ENCODE results near the gene TUBB4B.

The TUBB4B gene

DNA sequence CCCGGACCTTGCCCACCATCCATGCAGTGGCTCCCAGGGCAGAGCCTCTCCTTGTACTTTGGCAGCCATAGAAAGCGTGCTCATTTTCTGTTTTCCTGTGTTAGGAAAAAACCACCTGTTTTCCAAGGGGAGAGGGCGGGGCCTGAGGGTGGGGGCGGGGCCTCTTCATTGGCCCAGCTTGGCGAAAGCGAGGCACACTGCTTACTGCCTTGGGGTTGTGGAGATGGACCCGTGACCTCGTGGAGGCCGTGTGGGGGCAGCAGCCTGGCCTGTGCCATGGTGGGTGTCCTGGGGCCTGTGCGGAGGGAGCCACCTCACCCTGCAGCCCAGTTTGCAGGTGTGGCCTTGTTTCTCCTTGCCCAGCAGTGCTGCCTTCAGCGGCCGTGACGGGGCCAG lies 32.0 kb downstream of the TUBB4B start:
- DNase-seq, result no peak

GRCh38 chr9:137273611-137274320 lies 32.7 kb downstream of the TUBB4B start:
- DNase-seq, result no peak

DNA sequence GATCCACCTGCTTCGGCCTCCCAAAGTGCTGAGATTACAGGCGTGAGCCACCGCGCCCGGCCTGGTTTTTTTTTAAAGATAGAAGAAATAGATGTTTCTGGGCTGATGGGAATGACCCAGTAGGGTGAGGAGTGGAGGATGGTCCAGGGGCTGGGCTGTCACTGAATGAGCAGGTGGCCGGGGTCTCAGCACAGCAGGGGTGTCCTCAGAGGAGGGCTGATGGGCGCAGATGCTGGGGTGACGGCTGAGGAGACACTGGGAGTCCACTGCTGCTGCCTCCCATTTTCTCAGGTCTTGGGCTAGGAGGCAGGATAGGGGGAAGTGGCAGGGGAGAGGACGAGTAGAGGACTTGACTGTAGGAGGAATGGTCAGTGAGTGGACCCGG lies 34.1 kb downstream of the TUBB4B start:
- no peak for DNase-seq

DNA sequence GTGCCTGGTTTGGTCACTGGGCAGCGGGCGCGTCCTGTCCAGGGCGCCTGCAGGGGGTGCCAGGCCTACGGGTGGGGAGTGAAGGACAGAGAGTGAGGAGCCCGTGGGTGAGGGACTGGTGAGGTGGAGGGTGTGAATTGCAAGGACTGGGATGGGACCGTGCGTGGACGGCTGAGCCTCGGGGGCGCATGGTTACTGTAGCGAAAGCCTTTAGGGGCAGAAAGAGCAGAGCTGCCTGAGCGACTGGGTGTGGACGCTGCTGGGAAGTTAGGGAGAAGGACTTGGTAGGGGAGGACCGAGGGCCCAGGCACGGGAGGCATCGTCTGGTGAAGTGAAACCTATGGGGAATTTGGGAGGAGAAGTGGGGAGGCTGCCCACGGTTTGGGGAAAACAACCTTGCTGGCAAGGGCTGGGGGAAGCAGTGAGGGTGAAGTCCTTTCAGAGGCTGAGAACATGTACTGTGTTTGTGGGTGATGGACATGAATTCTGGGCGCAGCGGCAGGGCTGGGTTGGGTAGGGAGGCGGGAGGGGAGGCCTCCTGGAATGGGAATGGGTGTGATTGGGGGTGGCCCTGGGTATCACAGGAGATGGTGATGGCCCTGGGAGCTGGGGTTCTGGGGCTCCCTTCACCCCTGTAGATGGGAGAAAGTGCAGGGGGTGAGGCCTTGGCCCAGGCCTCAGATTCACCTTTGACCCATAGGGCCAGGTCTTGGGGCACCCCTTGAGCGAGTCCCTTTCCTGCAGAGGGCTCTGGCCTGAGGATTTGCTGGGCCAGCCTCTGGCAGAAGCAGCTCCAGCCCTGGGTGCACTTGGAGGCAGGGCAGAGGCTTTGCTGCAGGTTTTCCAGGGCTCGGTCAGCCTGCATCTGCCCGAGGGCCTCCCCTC lies 34.7 kb downstream of the TUBB4B start:
- no peak for DNase-seq

DNA sequence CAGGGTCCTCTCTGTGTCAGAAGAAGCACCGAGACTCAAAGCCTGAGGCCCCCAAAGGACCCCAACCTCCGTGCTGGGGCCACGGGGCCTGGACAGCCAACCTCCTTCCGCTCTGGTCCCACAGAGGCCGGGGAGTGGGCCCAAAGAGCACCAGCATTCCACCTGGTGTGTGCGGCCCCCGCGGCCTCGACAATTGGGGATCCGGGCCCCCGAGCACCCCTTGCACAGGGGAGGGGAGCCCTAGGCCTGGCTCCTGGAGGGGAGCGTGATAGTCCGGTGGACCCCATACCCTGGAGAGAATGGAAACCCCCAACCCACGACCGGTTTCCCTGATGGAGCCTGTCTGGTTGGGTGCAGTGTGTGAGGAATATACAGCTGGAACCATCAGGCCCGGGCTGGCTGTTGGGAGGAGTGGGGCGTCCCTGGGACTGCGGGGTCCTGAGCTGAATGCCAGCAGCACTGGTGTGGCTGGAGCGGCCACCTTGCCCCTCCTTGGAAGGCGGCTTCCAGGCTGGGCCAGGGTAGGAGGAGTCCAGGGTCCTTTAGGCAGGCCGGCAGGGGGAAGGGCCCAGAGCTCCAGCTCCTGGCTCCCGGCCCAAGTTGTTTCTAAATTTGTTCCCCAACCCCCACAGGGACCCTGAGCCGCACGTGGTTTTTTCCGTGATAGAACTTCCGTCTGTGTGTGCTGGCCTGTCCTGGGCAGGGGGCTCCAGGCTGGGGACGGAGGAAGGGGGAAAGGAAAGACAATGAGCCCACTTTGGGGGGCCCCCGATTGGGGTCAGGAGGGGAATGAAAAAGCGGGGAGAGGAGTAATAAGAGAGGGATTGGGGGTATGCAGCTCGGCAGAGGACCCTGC lies 35.6 kb downstream of the TUBB4B start:
- no peak for DNase-seq

GRCh38 chr9:137277329-137278041 lies 36.4 kb downstream of the TUBB4B start, which contains the start of gene TOR4A:
Gene TOR4A (plus strand): TSS chr9:137277726. CDS start chr9:137278690, 964 bp downstream.
- no peak for DNase-seq

GRCh38 chr9:137278061-137278701 lies 37.1 kb downstream of the TUBB4B start:
- DNase-seq, result no peak

GRCh38 chr9:137278721-137279711 lies 37.9 kb downstream of the TUBB4B start:
- DNase-seq, result no peak

DNA sequence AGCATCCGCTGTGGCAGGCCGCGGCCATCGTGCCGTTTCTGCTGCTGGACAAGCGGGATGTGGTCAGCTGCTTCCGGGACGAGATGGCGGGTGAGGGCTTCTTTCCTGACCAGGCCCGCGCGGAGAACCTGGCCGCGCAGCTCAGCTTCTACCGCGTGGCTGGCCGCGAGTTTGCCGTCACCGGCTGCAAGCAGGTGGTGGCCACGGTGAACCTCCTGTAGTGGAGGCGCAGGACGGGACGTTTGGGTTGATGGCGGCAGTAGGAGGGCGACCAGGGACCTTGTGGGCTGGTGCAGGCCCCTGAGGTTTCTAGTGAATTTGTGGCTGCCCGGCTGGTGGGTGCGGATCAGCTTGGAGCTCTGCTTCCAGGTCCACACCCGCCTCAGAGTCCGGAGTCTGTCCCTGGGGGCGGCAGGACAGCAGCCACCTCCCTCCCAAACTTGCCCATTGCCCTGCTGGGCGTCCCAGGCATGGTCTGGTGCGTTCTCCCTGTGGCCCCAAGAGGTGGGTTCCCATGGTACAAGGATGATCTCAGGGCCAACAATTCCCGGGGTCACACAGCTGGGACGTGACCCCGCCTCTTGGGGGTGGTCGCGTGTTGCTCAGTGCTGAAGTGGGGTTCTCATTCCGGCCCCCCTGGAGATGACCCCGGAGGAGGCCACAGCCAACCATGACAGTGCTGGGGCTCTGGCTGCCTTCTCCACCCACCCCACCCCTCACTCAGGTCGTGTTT lies 38.8 kb downstream of the TUBB4B start:
- DNase-seq, result no peak

DNA sequence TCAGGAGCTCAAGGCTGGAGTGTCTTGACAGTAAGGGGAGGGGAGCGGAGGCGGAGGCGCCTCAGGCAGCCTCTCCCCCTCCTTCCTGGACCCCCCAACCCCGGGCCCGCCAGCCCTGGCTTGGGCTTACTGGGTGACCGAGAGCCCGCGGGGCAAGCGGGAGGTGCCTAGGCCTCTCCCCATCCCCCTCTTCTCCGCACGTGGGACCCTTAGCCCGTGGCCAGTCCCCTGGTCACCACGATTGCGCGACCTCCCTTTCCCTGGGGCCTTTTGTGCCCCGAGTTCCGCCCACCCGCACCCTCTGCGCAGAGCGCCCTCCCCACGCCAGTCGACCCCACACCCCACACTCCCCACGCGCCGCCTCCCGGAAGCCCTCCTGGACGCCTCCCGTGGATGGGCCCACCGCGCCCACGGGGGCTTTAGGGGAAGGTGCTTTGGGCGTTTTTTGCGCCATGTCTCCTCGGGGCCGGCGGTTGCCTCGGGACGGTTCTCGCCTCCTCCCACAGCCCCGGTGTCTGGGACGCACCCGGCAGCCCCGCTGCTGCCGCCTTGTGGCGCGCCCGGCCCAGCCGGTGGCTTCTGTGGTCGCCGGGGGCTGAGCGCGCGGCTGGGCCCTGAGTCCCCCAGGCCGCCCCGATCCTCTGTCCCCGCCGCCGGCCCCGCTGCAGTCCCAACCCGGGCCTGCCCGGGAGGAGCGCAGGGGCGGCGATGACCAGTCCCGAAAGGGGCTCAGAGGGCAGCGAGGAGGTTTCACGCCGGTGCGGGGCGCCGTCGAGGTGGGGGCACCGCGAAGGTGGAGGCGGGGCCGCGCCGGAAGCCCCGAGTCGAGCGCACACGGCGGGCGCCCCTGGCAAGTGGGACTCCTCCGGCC lies 39.6 kb downstream of the TUBB4B start:
- DNase-seq, result no peak

- no peak for DNase-seq
Measured at GRCh38 chr9:137281345-137282116, 40.4 kb downstream of the TUBB4B start.

GRCh38 chr9:137286975-137287383 lies 45.9 kb downstream of the TUBB4B start:
- DNase-seq, result peak; percentile 56

- no peak for DNase-seq
Measured at GRCh38 chr9:137293094-137293481, 52.0 kb downstream of the TUBB4B start.
